Adrenal gland (tissue), 12 donors: Measurements from ENCODE around the gene BUD23. TPM values are rescaled to one million over a fixed set of nuclear protein-coding genes. Genes with fewer than 3 reads are reported as not detected.
A peak's percentile ranks its signal among the peaks of the same experiment; 100 is the strongest.

Experiments
- DNase-seq, 7 donors: peaks; one replicate each; pipeline ENCODE4 v3.0.0-alpha.2; 2019 to 2020
- H3K27ac ChIP-seq, 5 donors: fragments of 200-600 bp; sonication (generic) in 4 of 5; 1 replicate in 3 of 5; 2 replicates in 2 of 5; pipeline versions ENCODE4 v1.5.1 to v1.8.0; 2016 to 2020; ENCODE audit warnings: mild to moderate bottlenecking in 1 of 5
- H3K27me3 ChIP-seq: fragments of 200-600 bp; 2 replicates; pipeline ENCODE4 v1.8.0; 2021
- H3K36me3 ChIP-seq, 2 donors: fragments of 200-600 bp; replicated peaks in 1 of 2; 1 replicate in 1 of 2; 2 replicates in 1 of 2; pipeline versions ENCODE4 v1.5.1 to v1.8.0; 2018 to 2022
- H3K4me1 ChIP-seq, 2 donors: fragments of 200-600 bp; replicated peaks in 1 of 2; 1 replicate in 1 of 2; 2 replicates in 1 of 2; pipeline versions ENCODE4 v1.5.1 to v1.8.0; 2018 to 2021
- H3K4me3 ChIP-seq, 4 donors: fragments of 200-600 bp; sonication (generic) in 3 of 4; one replicate each; pipeline ENCODE4 v1.5.1; 2016 to 2018
- H3K9me3 ChIP-seq, 3 donors: fragments of 200-600 bp; sonication (generic) in 1 of 3; replicated peaks in 1 of 3; 1 replicate in 2 of 3; 2 replicates in 1 of 3; pipeline versions ENCODE4 v1.5.1 to v1.8.0; 2016 to 2021
- CTCF ChIP-seq, 6 experiments: fragments of 450-650 bp in 4 of 6; fragments of 200-600 bp in 2 of 6; sonication (generic) in 1 of 6; IDR thresholded peaks; 1 replicate in 5 of 6; 2 replicates in 1 of 6; pipeline versions ENCODE4 v1.5.1 to v1.8.0; 2016 to 2021; ENCODE audit warnings: antibody characterized with exemption in 6 of 6, mild to moderate bottlenecking in 2 of 6, moderate library complexity in 1 of 6
- POLR2A ChIP-seq, 2 donors: fragments of 450-650 bp; IDR thresholded peaks; one replicate each; pipeline ENCODE4 v1.6.1; 2017; ENCODE audit warnings: antibody characterized with exemption in 2 of 2, mild to moderate bottlenecking in 2 of 2, moderate library complexity in 1 of 2
- WGBS, 4 donors: extraction: QIAGEN DNeasy Blood & Tissue Kit in 2 of 4; methylation state at CpG; one replicate each; pipeline versions ENCODE4 v1.1.5 to v1.1.7; 2013 to 2017; 5-methylcytosine and 5-hydroxymethylcytosine counted together
- intact Hi-C, 2 donors: fragments of 100-400 bp; cut with DNase I; formaldehyde crosslinking; loops; one replicate each; pipeline versions ENCODE4 v1.14.1 to v1.15.0; 2022 to 2023
- polyA plus RNA-seq, 3 donors: library from polyadenylated mRNA; stranded (reverse); fragments of 200-250 nt in 2 of 3; fragments of 350-450 nt in 1 of 3; fragmentation: Illumina TruSeq in 1 of 3; extraction: RNeasy Lipid Tissue Mini Kit (QIAGEN cat#74804) in 1 of 3; gene quantifications; one replicate each; pipeline ENCODE4 v1.2.3, GENCODE V29; 2013 to 2014
- total RNA-seq, 9 donors: library from RNA; depleted of rRNA in 4 of 9; stranded (reverse); fragments of >200 nt in 4 of 9; fragments of 120-200 nt in 1 of 9; fragmentation: NEBNext Ultra II Directional in 1 of 9; extraction: Animal tissue kit (Norgen Biotek cat#: 25700) in 1 of 9; gene quantifications; one replicate each; pipeline versions ENCODE4 v1.1.0 to v1.2.4, GENCODE V29; 2013 to 2023
- donor health status: healthy with polysubstance abuse.
- donor health status: Bipolar disorder and iron deficiency.
- donor health status: DM: yes; HTN: yes; CAD: no.
- donor health status: DM: no; HTN: no; CAD: no.
- donor health status: DM: no; HTN: no; CAD: no.
- donor health status: DM: yes; HTN: yes; CAD: no.

Gene BUD23
- total and polyA plus RNA-seq, 12 donors, result 34.7 to 123 (median 64.5) TPM

DNA sequence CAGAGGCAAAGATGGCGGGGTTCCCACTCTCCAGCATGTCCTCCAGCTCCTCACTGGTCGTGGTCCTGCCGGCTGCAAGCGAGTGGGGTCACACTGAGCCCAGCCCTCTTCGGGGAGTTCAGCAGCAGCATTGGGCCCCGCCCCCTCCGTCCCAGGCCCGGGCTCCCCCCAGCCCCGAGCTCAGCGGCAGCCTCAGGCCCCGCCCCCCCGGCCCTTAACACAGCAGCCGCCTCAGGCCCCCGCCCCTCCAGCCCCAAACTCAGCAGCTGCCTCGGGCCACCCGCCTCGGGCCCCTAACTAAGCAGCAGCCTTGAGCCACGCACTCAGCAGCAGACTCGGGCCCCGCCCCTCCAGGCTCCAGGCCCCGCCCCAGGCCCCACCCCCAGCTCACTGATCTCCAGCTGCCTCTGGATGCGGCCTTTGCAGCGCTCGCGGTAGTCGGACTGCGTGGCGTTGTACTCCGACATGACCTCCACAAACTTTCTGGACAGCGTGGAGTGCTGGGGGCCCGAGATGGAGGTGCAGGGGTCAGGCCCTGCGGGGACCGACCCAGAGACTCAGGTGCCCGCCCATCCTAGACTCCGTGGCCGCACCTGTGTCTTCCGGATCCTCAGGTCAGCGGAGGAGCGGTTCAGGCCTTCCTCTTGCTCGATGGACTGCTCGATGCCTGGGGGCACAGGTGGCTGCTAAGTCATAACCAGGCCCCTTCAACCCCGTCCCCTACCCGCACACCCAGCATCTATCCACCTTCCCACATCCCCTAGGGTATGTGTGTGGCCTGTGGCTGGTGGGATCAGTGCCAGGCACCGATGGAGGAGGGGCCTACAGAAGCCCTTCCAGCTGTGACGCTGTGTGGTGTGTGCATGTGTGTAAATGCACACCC lies 20.6 kb downstream of the BUD23 start:
- peaks cover 0 to 8% of the 10 kb centered on the region in 2 donors for H3K36me3 ChIP-seq
- intact Hi-C loops, result no loop called here
- no peak for TF ChIP-seq CTCF (IDR thresholded peaks at IDR 0.05)
- TF ChIP-seq POLR2A (IDR thresholded peaks at IDR 0.05), result no peak
- H3K27ac ChIP-seq, result no peak overlapping the region
- peak overlapping the region in 1 of 4 donors; percentile 9 for H3K4me3 ChIP-seq
- WGBS, 4 donors, result 30 to 74% (median 34%) methylated on average over 11 to 41 of the region's 45 CpGs
- no peaks in the 10 kb centered on the region for H3K27me3 ChIP-seq
- H3K4me1 ChIP-seq, result no peaks in the 10 kb centered on the region
- peak; percentile 62 to 77 (median 67) for DNase-seq
- H3K9me3 ChIP-seq, result no peaks in the 10 kb centered on the region

- H3K9me3 ChIP-seq, result no peaks in the 10 kb centered on the region
- H3K4me1 ChIP-seq, result no peaks in the 10 kb centered on the region
- H3K4me3 ChIP-seq, result no peak overlapping the region
- TF ChIP-seq POLR2A (IDR thresholded peaks at IDR 0.05) (no peak), CTCF (IDR thresholded peaks at IDR 0.05) (no peak)
- no peak for DNase-seq
- H3K27me3 ChIP-seq, result no peaks in the 10 kb centered on the region
- peaks cover 0 to under 1% of the 10 kb centered on the region in 2 donors for H3K36me3 ChIP-seq
- WGBS, 4 donors, result 84 to 89% (median 88%) methylated on average over 15 to 23 of the region's 23 CpGs
- intact Hi-C loops, result no loop called here
- H3K27ac ChIP-seq, result no peak overlapping the region
Observed at GRCh38 chr7:73704640-73705550, 21.5 kb downstream of the BUD23 start.

DNA sequence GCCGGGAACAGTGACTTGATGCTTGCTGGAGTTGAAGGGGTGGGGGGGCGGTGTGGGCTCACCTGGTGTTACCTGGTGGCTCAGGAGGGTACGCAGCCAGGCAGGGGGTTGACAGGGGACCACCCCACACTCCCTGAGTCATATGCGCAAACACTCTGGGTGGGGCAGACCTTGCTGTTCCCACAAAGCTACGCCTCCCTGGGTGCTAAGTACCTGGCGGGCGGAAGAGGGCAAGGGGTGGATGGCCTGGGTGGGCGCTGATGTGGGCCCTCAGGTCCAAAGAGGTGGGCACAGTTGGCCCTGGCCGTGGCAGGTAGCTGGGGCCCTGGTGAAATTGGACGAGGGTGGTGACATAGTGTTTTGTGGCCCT lies 22.1 kb downstream of the BUD23 start:
- H3K4me3 ChIP-seq, result no peak overlapping the region
- H3K36me3 ChIP-seq, result no peaks in the 10 kb centered on the region
- intact Hi-C loops, result no loop called here
- no peak for DNase-seq
- H3K4me1 ChIP-seq, result no peaks in the 10 kb centered on the region
- no peaks in the 10 kb centered on the region for H3K27me3 ChIP-seq
- 89 to 96% (median 92%) methylated on average over 10 of the region's 10 CpGs for WGBS, 4 donors
- no peaks in the 10 kb centered on the region for H3K9me3 ChIP-seq
- TF ChIP-seq POLR2A (IDR thresholded peaks at IDR 0.05) (no peak), CTCF (IDR thresholded peaks at IDR 0.05) (no peak)
- H3K27ac ChIP-seq, result no peak overlapping the region
